HepG2 (cell line): ENCODE data around the gene SLC35A1. TPM values are rescaled to one million over a fixed set of nuclear protein-coding genes. Genes with fewer than 3 reads are reported as not detected.

Experiments
- ATAC-seq: fragments of 200-7000 bp; cut with Tn5 transposase; 3 replicates; pipeline ENCODE4 v1.9.1; 2020; ENCODE audit warnings: mild to moderate bottlenecking, moderate library complexity
- BruUV-seq: library from RNA; stranded (reverse); fragments of 400-500 nt; replicated peaks from 2 replicates; lab custom pipeline; 2021; lab: Mats Ljungman, UMichigan
- CTCF ChIA-PET: fragments of 300-600 bp; formaldehyde crosslinking; extraction: SDS; loops from one replicate; lab custom pipeline; 2021; ENCODE audit warnings: low total read pairs, inconsistent platforms, low intra/inter-chr PET ratio; lab: Yijun Ruan, JAX
- POLR2A ChIA-PET: fragments of 350-600 bp; sonication (Branson Sonifier 250); formaldehyde crosslinking; loops from one replicate; lab custom pipeline; 2020; ENCODE audit warnings: antibody characterized with exemption, inconsistent platforms; lab: Yijun Ruan, JAX
- DNase-seq: peaks from one replicate; pipeline ENCODE4 v3.0.0-alpha.2; 2015; ENCODE audit warnings: low spot score
- FAIRE-seq: peaks from 3 replicates; lab custom pipeline; 2011; peaks lifted over from hg19 to GRCh38; lab: Jason Lieb, UNC
- H2AFZ ChIP-seq: one replicate; pipeline ENCODE4 v1.6.1; 2011; ENCODE audit warnings: low read length, inconsistent platforms
- H3K27ac ChIP-seq: fragments of 300-600 bp; 3 replicates; pipeline ENCODE4 v1.8.0; 2011; ENCODE audit warnings: mixed run types, mild to moderate bottlenecking, mixed read lengths, low read length, inconsistent platforms; ENCODE audit not compliant: insufficient read depth; ENCODE audit errors: extremely low read length
- H3K27me3 ChIP-seq, 2 experiments: fragments of 200-600 bp in 1 of 2; 2 replicates in 1 of 2; 3 replicates in 1 of 2; pipeline versions ENCODE4 v1.6.0 to v1.8.0; 2011; ENCODE audit warnings: low read length in 2 of 2, mild to moderate bottlenecking in 2 of 2, moderate library complexity in 2 of 2, inconsistent platforms in 1 of 2; ENCODE audit not compliant: insufficient read depth in 2 of 2, control insufficient read depth in 1 of 2
- H3K36me3 ChIP-seq, 2 experiments: fragments of 200-600 bp in 1 of 2; replicated peaks in 1 of 2; 2 replicates in 1 of 2; 3 replicates in 1 of 2; pipeline versions ENCODE4 v1.5.1 to v1.8.0; 2011; ENCODE audit warnings: low read length in 2 of 2, inconsistent platforms in 1 of 2; ENCODE audit not compliant: insufficient read depth in 2 of 2, control insufficient read depth in 1 of 2
- H3K4me1 ChIP-seq: 2 replicates; pipeline ENCODE4 v1.5.1; 2012; ENCODE audit warnings: low read length, inconsistent platforms; ENCODE audit not compliant: insufficient read depth
- H3K4me2 ChIP-seq: 2 replicates; pipeline ENCODE4 v1.6.0; 2011; ENCODE audit warnings: low read depth, low read length, inconsistent platforms
- H3K4me3 ChIP-seq, 3 experiments: fragments of 200-600 bp in 1 of 3; sonication (generic), shearing (Covaris generic) in 1 of 3; replicated peaks in 1 of 3; 2 replicates each; pipeline ENCODE4 v1.5.1; 2011 to 2016; ENCODE audit warnings: low read length in 3 of 3, inconsistent platforms in 2 of 3, low read depth in 2 of 3, mild to moderate bottlenecking in 2 of 3, control low read depth in 1 of 3, mixed read lengths in 1 of 3; ENCODE audit not compliant: insufficient read depth in 1 of 3
- H3K79me2 ChIP-seq: one replicate; pipeline ENCODE4 v1.6.1; 2011; ENCODE audit warnings: low read length, inconsistent platforms; ENCODE audit not compliant: insufficient read depth
- H3K9ac ChIP-seq: 2 replicates; pipeline ENCODE4 v1.6.0; 2011; ENCODE audit warnings: mild to moderate bottlenecking, low read depth, low read length, inconsistent platforms; ENCODE audit not compliant: insufficient read depth
- H3K9me3 ChIP-seq: 2 replicates; pipeline ENCODE4 v1.5.1; 2012; ENCODE audit warnings: mild to moderate bottlenecking, low read length
- H4K20me1 ChIP-seq: 2 replicates; pipeline ENCODE4 v1.6.0; 2011; ENCODE audit warnings: inconsistent platforms, mild to moderate bottlenecking, low read length, moderate library complexity; ENCODE audit not compliant: insufficient read depth
- ADNP ChIP-seq: sonication (generic); formaldehyde crosslinking; IDR thresholded peaks from 2 replicates; pipeline ENCODE4 v1.4.0; 2020; ENCODE audit warnings: missing genetic modification reagents
- DMTF1 ChIP-seq: sonication (generic); formaldehyde crosslinking; IDR thresholded peaks from 2 replicates; pipeline ENCODE4 v1.4.0; 2020; ENCODE audit warnings: mild to moderate bottlenecking, missing genetic modification reagents
- NKX3-1 ChIP-seq: sonication (generic); formaldehyde crosslinking; IDR thresholded peaks from 2 replicates; pipeline ENCODE4 v1.5.0; 2020; ENCODE audit warnings: missing genetic modification reagents
- SKIL ChIP-seq: sonication (generic); formaldehyde crosslinking; IDR thresholded peaks from 2 replicates; pipeline ENCODE4 v1.8.0; 2022; ENCODE audit warnings: missing genetic modification reagents, mild to moderate bottlenecking, moderate library complexity, borderline replicate concordance
- SOX6 ChIP-seq, 2 experiments: fragments of 450-650 bp in 1 of 2; sonication (generic) in 1 of 2; formaldehyde crosslinking in 1 of 2; IDR thresholded peaks; 2 replicates each; pipeline versions ENCODE4 v1.4.0 to v1.6.1; 2017 to 2020; ENCODE audit warnings: antibody characterized with exemption in 1 of 2, mild to moderate bottlenecking in 1 of 2, missing genetic modification reagents in 1 of 2
- SRF ChIP-seq: IDR thresholded peaks from 2 replicates; pipeline ENCODE4 v1.6.1; 2011; ENCODE audit warnings: mild to moderate bottlenecking, low read depth, low read length, moderate library complexity
- TAF1 ChIP-seq: sonication (generic); formaldehyde crosslinking; IDR thresholded peaks from 2 replicates; pipeline ENCODE4 v1.4.0; 2020; ENCODE audit warnings: missing genetic modification reagents
- XRCC5 ChIP-seq: fragments of 200-400 bp; formaldehyde crosslinking; optimal IDR thresholded peaks from 2 replicates; pipeline ENCODE3; 2017; ENCODE audit warnings: mild to moderate bottlenecking, low read length
- ZFP36L2 ChIP-seq: sonication (generic); formaldehyde crosslinking; IDR thresholded peaks from 2 replicates; pipeline ENCODE4 v1.4.0; 2020; ENCODE audit warnings: missing genetic modification reagents
- ZFP62 ChIP-seq: sonication (generic); formaldehyde crosslinking; IDR thresholded peaks from 2 replicates; pipeline ENCODE4 v1.4.0; 2020; ENCODE audit warnings: missing genetic modification reagents
- ZNF205 ChIP-seq: IDR thresholded peaks from 2 replicates; pipeline ENCODE4 v1.6.1; 2018; ENCODE audit warnings: missing biosample characterization, missing genetic modification reagents
- ZNF296 ChIP-seq: sonication (generic); formaldehyde crosslinking; conservative IDR thresholded peaks from 2 replicates; pipeline ENCODE4 v1.5.0; 2020; ENCODE audit warnings: mild to moderate bottlenecking, missing genetic modification reagents
- ZNF710 ChIP-seq: sonication (generic); formaldehyde crosslinking; IDR thresholded peaks from 2 replicates; pipeline ENCODE4 v1.5.0; 2020; ENCODE audit warnings: mild to moderate bottlenecking, missing genetic modification reagents, borderline replicate concordance
- ZNF790 ChIP-seq: sonication (generic); formaldehyde crosslinking; IDR thresholded peaks from 2 replicates; pipeline ENCODE4 v1.8.0; 2022; ENCODE audit warnings: missing genetic modification reagents, mild to moderate bottlenecking, borderline replicate concordance
- WGBS: methylation state at CpG from one replicate; pipeline ENCODE4 v1.1.6; 2017; ENCODE audit warnings: low lambda C conversion rate; 5-methylcytosine and 5-hydroxymethylcytosine counted together
- in situ Hi-C: cut with HindIII; loops from 2 replicates; pipeline ENCODE4 v1.10.0; 2017; ENCODE audit warnings: low pct_unique_long_range_greater_than_20kb; ENCODE audit not compliant: extremely low pct_ligation_motif_present
- intact Hi-C: fragments of 100-400 bp; cut with micrococcal nuclease; formaldehyde crosslinking; loops from one replicate; pipeline ENCODE4 v1.10.0; 2022; ENCODE audit not compliant: unreplicated experiment
- polyA plus RNA-seq, 8 experiments: library from polyadenylated mRNA; depleted of rRNA in 3 of 8; stranded (reverse) in 7 of 8; unstranded in 1 of 8; fragments of >200 nt; fragmentation: Illumina TruSeq in 4 of 8; extraction: Trizol in 4 of 8; gene quantifications; 2 replicates each; pipeline versions ENCODE4 v1.2.1 to v1.2.3, GENCODE V29; 2011 to 2016; ENCODE audit warnings: low read depth in 4 of 8, missing spikeins in 1 of 8, mixed read lengths in 1 of 8; ENCODE audit not compliant: insufficient read depth in 1 of 8
- total RNA-seq, 5 experiments: library from RNA; depleted of rRNA; stranded (reverse); fragments of >200 nt; fragmentation: Illumina TruSeq; extraction: Trizol; gene quantifications; 2 replicates each; pipeline ENCODE4 v1.2.3, GENCODE V29; 2016; ENCODE audit warnings: low read depth in 1 of 5

Gene SLC35A1
- total and polyA plus RNA-seq, 2 of the 13 experiments (the other 11 are each of a cell fraction or from before 2014, with no cell fraction given) = 24.8 to 25.1 TPM

- DNase-seq (no peak), FAIRE-seq (no peak), ATAC-seq (no peak)
- Histone ChIP-seq H3K9ac (no peak overlapping the region), H3K27me3 (peaks cover 0 to 14% of the 10 kb centered on the region in 2 experiments; a peak in 2 of 5 replicates), H2AFZ (no peak overlapping the region), H3K27ac (no peak overlapping the region), H4K20me1 (no peaks in the 10 kb centered on the region), H3K79me2 (no peaks in the 10 kb centered on the region), H3K4me2 (no peak overlapping the region), H3K36me3 (no peaks in the 10 kb centered on the region), H3K4me3 (no peak overlapping the region), H3K4me1 (no peaks in the 10 kb centered on the region), H3K9me3 (no peaks in the 10 kb centered on the region)
- ChIA-PET POLR2A (no interaction called here), CTCF (no interaction called here)
- 24% methylated on average over 3 of the region's 3 CpGs for WGBS
- intact Hi-C loops = no loop called here
- in situ Hi-C loops = no loop called here
- TF ChIP-seq ADNP (no peak), SOX6 (IDR thresholded peaks at IDR 0.05) (no peak), SOX6 (CRISPR knock-in tag; IDR thresholded peaks at IDR 0.05) (no peak), DMTF1 (CRISPR knock-in tag) (no peak), NKX3-1 (CRISPR knock-in tag) (no peak), XRCC5 (no peak), TAF1 (CRISPR knock-in tag) (no peak)
- no TSS peak for BruUV-seq
Observed at GRCh38 chr6:87430499-87430898, 42.3 kb upstream of the SLC35A1 start.

GRCh38 chr6:87431263-87431662, 41.5 kb upstream of the SLC35A1 start:
- no peaks in the 10 kb centered on the region for H3K79me2 ChIP-seq
- H3K9me3 ChIP-seq = no peaks in the 10 kb centered on the region
- no peak overlapping the region for H3K9ac ChIP-seq
- ATAC-seq (no peak), DNase-seq (no peak), FAIRE-seq (no peak)
- intact Hi-C loops = no loop called here
- ChIA-PET POLR2A (no interaction called here), CTCF (no interaction called here)
- no peaks in the 10 kb centered on the region for H4K20me1 ChIP-seq
- H3K4me1 ChIP-seq = no peaks in the 10 kb centered on the region
- H3K4me2 ChIP-seq = no peak overlapping the region
- no TSS peak for BruUV-seq
- WGBS = 11% methylated on average over 5 of the region's 5 CpGs
- no peak overlapping the region for H3K27ac ChIP-seq
- peaks cover 0 to 14% of the 10 kb centered on the region in 2 experiments; a peak in 2 of 5 replicates for H3K27me3 ChIP-seq
- H2AFZ ChIP-seq = no peak overlapping the region
- no peak overlapping the region for H3K4me3 ChIP-seq
- H3K36me3 ChIP-seq = no peaks in the 10 kb centered on the region
- in situ Hi-C loops = no loop called here
- TF ChIP-seq ZNF296 (CRISPR knock-in tag) (no peak), ZNF710 (CRISPR knock-in tag) (no peak), ZNF205 (CRISPR knock-in tag) (no peak), ZFP62 (CRISPR knock-in tag) (no peak), ZFP36L2 (no peak), SKIL (CRISPR knock-in tag) (no peak), ZNF790 (CRISPR knock-in tag) (no peak), SRF (no peak)
